Adipose tissue (tissue), 3 donors: ENCODE measurements around the gene HSD17B14. TPM values are rescaled to one million over a fixed set of nuclear protein-coding genes. Genes with fewer than 3 reads are reported as not detected.

Experiments
- H3K27ac ChIP-seq: one replicate; pipeline ENCODE4 v1.5.1; 2013; ENCODE audit warnings: low read depth, low read length
- whole genome bisulfite sequencing, 3 donors: extraction: QIAGEN DNeasy Blood & Tissue Kit; methylation state at CpG; one replicate each; pipeline ENCODE4 v1.1.7; 2013; 5-methylcytosine and 5-hydroxymethylcytosine counted together
- polyA plus RNA-seq, 3 donors: library from polyadenylated mRNA; stranded (reverse); fragments of 200-250 nt; gene quantifications; one replicate each; pipeline ENCODE4 v1.2.3, GENCODE V29; 2013
- donor health status: healthy with polysubstance abuse.
- donor health status: Bipolar disorder and iron deficiency.
- donor health status: healthy.

The HSD17B14 gene
- polyA plus RNA-seq, 3 donors = 1.9 to 10.7 (median 4.6) TPM

GRCh38 chr19:48837687-48838086, 1.4 kb upstream of the HSD17B14 start:
- 47 to 76% (median 73%) methylated on average over 6 to 9 of the region's 9 CpGs for WGBS, 3 donors
- H3K27ac ChIP-seq = no peak overlapping the region

DNA sequence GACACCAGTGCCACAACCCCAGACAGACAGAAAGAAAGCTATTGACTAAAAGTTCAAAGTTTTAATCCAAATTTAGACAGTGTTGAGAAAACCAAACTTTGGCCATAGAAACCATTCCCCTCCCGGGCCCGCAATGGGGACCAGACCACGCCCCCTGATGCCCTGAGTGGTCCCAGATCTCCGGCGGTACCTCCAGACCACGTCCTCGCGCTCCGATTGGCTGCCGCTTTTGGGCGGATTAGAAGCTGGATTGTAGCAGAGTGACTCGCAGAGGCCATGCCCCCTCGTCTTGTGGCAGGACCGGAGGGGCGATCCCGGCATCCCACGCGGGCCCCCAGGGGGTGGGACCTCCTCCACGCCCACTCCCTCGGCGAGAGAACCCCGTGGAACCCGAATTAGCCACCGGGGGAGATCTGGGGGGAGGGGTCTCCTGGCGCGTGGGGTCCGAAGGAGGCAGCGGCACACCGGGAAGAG, 797 bp upstream of the HSD17B14 start:
- 9 to 25% (median 12%) methylated on average over 25 to 29 of the region's 29 CpGs for WGBS, 3 donors
- no peak overlapping the region for H3K27ac ChIP-seq

- H3K27ac ChIP-seq = no peak overlapping the region
- 2 to 9% (median 5%) methylated on average over 12 of the region's 12 CpGs for WGBS, 3 donors
Measured at GRCh38 chr19:48835734-48836088, 580 bp downstream of the HSD17B14 start.

DNA sequence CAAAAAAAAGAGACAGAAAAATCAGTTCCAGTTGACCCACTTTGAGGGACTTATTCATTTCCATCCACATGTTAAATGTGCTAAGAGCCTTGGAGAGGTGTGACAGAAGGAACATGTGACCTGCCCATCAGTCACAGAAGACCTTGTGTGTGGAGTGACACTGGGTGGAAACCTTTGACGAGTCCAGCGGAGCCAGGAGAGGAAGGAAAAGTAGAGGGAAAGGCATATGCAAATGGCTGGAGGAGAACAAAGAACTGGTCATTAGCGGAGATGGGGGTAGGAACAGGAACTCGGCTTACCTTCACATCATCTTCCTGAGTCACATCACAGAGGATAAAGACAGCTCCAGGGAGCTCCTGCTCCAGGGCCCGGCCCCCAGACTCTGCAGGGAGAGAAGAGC, 2.3 kb downstream of the HSD17B14 start:
- no peak overlapping the region for H3K27ac ChIP-seq
- WGBS, 3 donors = 76 to 85% (median 83%) methylated on average over 5 of the region's 5 CpGs

- 65 to 78% (median 78%) methylated on average over 5 of the region's 5 CpGs for WGBS, 3 donors
- no peak overlapping the region for H3K27ac ChIP-seq
Measured at GRCh38 chr19:48833049-48833448, 3.2 kb downstream of the HSD17B14 start.

- 96 to 98% (median 97%) methylated on average over 4 of the region's 4 CpGs for WGBS, 3 donors
- no peak overlapping the region for H3K27ac ChIP-seq
Measured at GRCh38 chr19:48830965-48831364, 5.3 kb downstream of the HSD17B14 start.

- H3K27ac ChIP-seq = no peak overlapping the region
- 31 to 84% (median 81%) methylated on average over 9 of the region's 9 CpGs for WGBS, 3 donors
Measured at GRCh38 chr19:48830088-48830487, 6.2 kb downstream of the HSD17B14 start.

- H3K27ac ChIP-seq = no peak overlapping the region
- WGBS, 3 donors = 61 to 84% (median 82%) methylated on average over 8 of the region's 8 CpGs
Measured at GRCh38 chr19:48826606-48827020, 9.7 kb downstream of the HSD17B14 start.

- 94 to 100% (median 97%) methylated on average over 2 of the region's 2 CpGs for WGBS, 3 donors
- no peak overlapping the region for H3K27ac ChIP-seq
Measured at GRCh38 chr19:48822514-48822913, 13.8 kb downstream of the HSD17B14 start.

DNA sequence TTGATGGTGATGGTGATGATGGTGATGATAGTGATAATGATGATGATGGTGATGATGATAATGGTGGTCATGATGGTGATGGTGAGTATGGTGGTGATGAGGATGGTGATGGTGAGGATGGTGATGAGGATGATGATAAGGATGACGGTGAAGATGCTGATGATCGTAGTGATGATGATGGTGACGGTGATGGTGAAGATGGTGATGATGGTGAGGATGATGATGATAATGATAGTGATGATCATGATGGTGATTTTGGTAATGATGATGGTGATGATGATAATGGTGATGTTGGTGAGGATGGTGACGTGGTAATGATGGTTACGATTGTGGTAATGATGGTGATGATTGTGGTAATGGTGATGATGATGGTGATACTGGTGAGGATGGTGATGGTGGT, 14.7 kb downstream of the HSD17B14 start:
- H3K27ac ChIP-seq = no peak overlapping the region
- WGBS, 3 donors = 75 to 77% (median 77%) methylated on average over 5 of the region's 5 CpGs

GRCh38 chr19:48819366-48819816, 16.9 kb downstream of the HSD17B14 start:
- WGBS, 3 donors = 16 to 42% (median 36%) methylated on average over 4 of the region's 4 CpGs
- no peak overlapping the region for H3K27ac ChIP-seq

GRCh38 chr19:48818234-48818820, 18.0 kb downstream of the HSD17B14 start:
- no peak overlapping the region for H3K27ac ChIP-seq
- 43 to 85% (median 73%) methylated on average over 9 of the region's 9 CpGs for WGBS, 3 donors

DNA sequence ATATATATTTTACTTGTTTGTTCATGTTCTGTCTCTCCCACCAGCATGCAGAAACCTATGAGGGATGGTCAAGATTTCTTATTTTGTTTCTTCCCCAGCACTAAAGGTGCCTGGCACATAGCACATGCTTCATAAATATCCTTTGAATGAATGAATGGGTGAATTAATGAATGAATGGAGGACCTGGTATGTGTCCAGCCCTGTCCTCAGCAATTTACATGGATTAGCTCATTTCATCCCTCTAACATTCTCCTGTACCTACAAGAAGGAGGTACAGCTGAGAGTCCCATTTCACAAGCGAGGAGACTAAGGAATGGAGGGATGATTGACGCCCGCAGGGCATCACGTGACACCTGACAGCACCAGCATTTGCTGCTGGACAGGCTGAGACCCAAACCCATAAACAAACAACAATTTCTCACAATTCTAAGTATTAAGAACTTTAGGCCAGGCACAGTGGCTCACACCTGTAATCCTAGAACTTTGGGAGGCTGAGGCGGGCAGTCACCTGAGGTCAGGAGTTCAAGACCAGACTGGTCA, 18.6 kb downstream of the HSD17B14 start:
- 82 to 94% (median 91%) methylated on average over 5 of the region's 5 CpGs for WGBS, 3 donors
- no peak overlapping the region for H3K27ac ChIP-seq

- no peak overlapping the region for H3K27ac ChIP-seq
- 16 to 58% (median 53%) methylated on average over 14 of the region's 14 CpGs for WGBS, 3 donors
Measured at GRCh38 chr19:48815870-48816501, 20.3 kb downstream of the HSD17B14 start.

GRCh38 chr19:48814895-48815294, 21.4 kb downstream of the HSD17B14 start:
- 88 to 93% (median 92%) methylated on average over 6 of the region's 6 CpGs for WGBS, 3 donors
- no peak overlapping the region for H3K27ac ChIP-seq

DNA sequence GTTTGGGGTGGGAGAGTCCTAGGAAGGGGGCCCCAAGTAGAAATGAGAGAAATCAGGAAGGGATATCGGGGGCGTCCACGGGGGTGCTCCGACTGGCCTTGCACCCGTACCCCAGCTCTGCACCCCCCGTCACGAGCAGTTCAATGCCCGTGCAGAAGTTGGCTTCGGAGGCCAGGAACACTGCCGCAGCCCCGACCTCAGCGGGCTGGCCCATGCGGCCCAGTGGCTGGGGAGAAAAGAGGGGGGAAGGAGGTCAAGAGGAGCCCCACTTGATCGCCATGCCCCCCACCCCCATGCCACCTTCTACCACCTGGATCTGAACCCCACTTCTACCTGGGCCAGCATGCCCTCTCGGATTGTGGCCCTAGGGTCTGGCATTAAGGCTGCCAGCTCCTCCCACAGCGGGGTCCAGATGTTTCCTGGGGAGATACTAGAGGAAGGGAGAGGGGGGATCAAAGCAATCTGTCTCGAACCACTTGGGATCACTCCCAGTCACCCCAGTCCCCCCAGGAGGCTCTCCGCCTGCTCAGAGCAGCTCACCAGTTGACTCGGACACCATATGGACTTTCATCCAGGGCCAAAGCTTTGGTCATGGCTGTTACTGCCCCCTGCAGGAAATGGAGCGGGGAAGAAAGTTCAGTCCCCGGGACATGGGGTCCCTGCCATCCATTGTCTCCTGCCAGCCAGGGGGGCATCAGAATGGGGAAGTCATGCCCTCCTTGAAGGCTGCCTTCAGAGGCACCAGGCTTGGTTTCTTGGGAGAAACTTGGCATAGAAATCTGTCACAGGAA, 23.0 kb downstream of the HSD17B14 start:
- WGBS, 3 donors = 85 to 87% (median 85%) methylated on average over 17 to 21 of the region's 21 CpGs

GRCh38 chr19:48812094-48812929, 24.0 kb downstream of the HSD17B14 start:
- H3K27ac ChIP-seq = peak overlapping the region; percentile 17
- 5 to 14% (median 13%) methylated on average over 37 to 39 of the region's 39 CpGs for WGBS, 3 donors

More for the DNA sequence above, 23.0 kb downstream of the HSD17B14 start:
- no peak overlapping the region for H3K27ac ChIP-seq

GRCh38 chr19:48810151-48810550, 26.1 kb downstream of the HSD17B14 start:
- H3K27ac ChIP-seq = no peak overlapping the region
- 8 to 17% (median 15%) methylated on average over 7 of the region's 7 CpGs for WGBS, 3 donors
